Glomerular visceral epithelial cell (primary cell): ENCODE measurements around the gene CDC123.
"Not testable (repeated sequence)": the region's sequence is repeated elsewhere in the genome, so short reads cannot be mapped to it uniquely, and the experiment has no call there.

ENCODE experiments used
- DNase-seq: peaks from one replicate; pipeline ENCODE4 v3.0.0-alpha.2; 2016; ENCODE audit errors: extremely low spot score

Gene CDC123

DNA sequence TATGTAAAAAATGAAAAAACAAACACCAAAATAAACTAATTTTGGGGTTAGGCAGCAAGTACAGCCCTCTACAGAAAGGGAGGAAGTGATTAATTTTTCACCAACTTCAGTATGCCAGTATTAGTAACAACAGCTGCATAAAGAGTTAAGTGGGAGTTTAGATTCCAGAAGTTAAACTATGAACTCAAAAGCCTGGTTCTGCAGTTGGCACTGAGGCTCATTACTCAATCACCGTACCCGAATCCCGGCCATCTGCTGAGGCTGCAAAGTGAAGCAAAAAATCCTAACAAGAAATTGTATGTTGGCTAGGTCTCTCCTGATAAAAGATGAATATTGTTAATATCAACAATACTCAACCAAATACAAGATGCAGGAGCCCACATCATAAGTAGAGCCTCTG, 4.3 kb upstream of the CDC123 start:
- DNase-seq: no peak

DNA sequence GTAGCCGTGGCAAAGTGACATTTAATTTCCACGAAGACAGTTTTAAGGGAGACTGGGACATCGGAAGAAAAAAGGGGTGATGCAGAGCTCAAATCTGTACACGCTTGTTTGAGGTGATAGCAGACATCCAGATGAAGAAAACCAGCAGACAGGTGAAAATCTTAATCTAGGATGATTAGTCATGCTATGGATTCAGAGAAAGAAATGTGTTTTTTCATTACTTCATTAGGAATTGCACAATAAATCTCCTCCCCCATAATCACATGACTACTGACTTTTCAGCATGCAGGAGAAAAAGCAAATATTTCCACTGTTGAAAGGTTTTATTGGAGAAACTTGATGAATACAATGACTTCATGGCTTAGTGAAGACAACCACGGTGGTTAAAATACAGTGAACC, 2.8 kb upstream of the CDC123 start:
- DNase-seq: peak; percentile 19

- peak; percentile 23 for DNase-seq
These were observed 1.2 kb upstream of the CDC123 start for GRCh38 chr10:12194752-12195271.

- DNase-seq: no peak
These were observed 746 bp upstream of the CDC123 start for GRCh38 chr10:12195281-12195602.

DNA sequence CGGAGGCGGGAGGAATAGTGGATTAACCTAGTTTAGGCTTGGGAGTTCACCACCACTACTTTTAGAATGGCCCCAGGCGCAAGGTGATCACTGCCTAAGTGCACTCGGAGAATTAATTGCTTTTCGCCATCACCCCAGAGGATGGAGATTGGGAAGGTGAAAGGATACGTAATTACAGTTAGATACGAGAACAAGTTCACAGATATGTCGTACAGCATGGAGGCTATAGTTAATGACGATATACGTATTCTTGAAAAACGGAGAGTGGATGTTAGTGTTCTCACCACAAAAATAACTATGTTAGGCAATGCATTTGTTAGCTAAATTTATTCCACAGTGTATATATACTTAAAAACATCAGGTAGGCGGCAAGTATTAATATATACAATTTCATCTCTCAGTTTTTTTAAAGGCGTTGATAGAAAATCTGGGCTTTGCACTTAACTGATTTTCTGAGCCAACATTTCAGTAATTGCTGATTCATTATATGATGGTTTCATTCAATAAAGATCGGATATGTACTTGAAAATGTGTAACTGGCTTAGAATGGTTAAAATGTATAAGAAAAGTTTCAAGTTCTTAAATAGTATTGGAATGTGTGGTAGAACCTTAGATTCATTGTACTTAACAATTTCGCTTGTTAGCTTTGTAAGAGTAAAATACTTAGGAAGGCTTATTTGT, 683 bp downstream of the CDC123 start:
- no peak for DNase-seq

GRCh38 chr10:12198156-12198555, 2.2 kb downstream of the CDC123 start:
- no peak for DNase-seq

DNA sequence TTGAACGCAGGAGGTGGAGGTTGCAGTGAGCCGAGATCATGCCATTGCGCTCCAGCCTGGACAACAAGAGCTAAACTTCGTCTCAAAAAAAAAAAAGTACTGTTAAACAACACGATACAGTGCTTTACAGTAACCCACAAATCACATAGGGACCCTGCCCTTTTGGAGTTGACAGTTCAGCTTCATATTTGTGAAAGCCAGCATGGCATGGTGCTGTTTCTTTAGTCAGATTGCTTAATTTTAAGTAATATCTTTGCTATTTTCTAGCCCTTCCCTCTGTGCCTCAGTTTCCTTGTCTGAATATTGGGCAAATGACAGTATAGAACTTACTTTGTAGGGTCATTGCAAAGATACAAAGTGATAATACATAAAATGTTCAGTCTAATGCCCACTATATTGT, 4.9 kb downstream of the CDC123 start:
- no peak for DNase-seq

DNA sequence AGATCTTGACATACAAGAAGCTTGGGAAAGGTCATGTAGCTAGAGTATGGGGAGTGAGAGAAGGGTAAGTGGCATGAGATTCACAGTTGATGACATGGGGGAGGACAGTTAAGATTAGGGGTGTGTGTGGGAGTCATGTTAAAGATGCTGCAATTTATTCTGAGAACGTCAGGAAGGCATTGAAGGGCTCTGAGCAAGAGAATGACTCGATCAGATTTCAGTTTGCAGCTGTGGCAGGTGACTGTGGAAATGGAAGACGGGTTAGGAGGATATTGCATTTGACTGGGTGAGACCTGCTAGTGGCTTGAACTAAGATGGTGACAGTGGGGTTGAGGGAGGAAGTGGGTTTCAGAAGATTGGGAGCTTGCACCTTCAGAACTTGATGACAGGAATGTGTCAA, 5.6 kb downstream of the CDC123 start:
- peak; percentile 28 for DNase-seq

GRCh38 chr10:12202226-12202625, 6.2 kb downstream of the CDC123 start:
- DNase-seq: no peak

GRCh38 chr10:12205082-12205481, 9.1 kb downstream of the CDC123 start:
- DNase-seq: no peak

- DNase-seq: no peak
These were observed 11.1 kb downstream of the CDC123 start for GRCh38 chr10:12207114-12207513.

DNA sequence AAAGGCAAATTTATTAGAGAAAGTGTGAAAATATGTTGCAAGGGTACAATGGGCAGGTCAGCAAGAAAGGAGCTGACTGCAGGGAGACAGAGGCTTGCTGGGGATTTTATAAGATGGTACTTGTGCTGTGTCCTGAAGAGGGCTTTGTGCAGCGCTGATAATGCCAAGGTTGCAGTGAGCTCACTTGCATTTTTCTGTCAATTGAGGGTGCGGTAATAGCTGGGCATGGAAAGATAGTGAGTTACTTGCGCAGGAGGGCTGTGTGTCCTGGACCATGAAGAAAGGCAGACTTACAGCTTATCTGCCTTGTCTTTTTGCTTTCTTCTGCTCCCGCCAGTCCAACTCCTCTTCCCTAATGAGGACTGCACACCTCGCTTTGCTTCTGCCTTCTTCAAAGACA, 12.5 kb downstream of the CDC123 start:
- DNase-seq: no peak

DNA sequence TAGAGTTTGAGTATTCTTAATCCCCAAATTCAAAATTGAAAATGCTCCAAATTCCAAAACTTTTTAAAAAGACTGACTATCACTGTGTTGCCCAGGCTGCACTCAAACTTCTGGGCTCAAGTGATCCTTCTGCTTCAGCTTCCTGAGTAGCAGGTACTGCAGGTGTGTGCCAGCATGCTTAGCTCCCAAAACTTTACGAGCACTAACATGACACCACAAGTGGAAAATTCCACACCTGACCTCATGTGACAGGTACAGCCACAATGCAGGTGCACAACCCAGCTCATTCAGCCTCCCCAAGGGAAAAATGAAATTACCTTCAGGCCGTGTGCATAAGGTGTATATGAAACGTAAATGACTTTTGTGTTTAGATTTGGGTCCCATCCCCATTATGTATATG, 16.5 kb downstream of the CDC123 start:
- no peak for DNase-seq

GRCh38 chr10:12213621-12214020, 17.6 kb downstream of the CDC123 start:
- DNase-seq: no peak

GRCh38 chr10:12214093-12214492, 18.1 kb downstream of the CDC123 start:
- DNase-seq: no peak

DNA sequence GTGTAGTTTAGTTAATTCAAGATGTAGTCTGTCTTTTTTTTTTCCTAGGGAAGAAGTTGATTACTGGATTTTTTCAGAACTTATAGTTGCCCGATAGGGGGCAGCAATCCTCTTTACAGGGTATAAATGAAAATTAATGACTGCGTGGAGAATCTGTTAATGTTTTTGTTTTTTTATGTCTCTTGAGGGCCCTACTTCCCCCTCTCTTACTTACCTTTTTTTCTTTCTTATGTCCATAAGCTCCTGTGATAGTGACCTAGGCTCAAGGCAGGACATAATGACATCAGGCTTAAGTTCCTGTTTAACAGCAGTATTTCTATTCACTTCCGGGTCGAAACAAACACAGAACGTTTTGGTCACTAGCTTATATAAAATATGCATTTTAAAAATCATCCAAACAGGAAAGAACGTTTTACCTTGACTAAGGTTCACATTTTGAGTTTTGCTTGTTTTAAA, 18.8 kb downstream of the CDC123 start:
- DNase-seq: peak; percentile 47

- DNase-seq: no peak
These were observed 23.0 kb downstream of the CDC123 start for GRCh38 chr10:12218991-12219390.

GRCh38 chr10:12221323-12222298, 25.6 kb downstream of the CDC123 start:
- peak; percentile 29 for DNase-seq

DNA sequence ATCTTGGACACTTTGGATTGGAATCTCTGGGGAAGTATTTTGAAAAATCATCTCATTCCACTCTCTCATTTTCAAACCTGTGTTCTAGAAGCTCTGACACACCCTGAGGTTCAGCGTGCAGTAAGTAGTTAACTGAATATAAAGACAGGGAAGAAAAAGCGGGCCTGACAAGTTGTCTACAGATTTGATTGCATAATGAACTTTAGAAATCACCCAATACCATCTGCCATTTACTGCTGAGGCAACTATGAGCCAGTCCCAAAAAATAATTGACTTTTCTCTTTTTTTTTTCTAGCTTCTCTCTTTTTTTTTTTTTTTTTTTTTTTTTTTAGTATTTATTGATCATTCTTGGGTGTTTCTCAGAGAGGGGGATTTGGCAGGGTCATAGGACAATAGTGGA, 29.5 kb downstream of the CDC123 start:
- DNase-seq: no peak

DNA sequence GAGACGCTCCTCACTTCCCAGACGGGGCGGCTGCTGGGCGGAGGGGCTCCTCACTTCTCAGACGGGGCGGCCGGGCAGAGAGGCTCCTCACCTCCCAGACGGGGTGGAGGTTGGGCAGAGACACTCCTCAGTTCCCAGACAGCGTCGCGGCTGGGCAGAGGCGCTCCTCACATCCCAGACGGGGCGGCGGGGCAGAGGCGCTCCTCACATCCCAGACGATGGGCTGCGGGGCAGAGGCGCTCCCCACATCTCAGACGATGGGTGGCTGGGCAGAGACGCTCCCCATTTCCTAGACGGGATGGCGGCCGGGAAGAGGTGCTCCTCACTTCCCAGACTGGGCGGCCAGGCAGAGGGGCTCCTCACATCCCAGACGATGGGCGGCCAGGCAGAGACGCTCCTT, 30.4 kb downstream of the CDC123 start:
- DNase-seq: not testable (repeated sequence)

DNA sequence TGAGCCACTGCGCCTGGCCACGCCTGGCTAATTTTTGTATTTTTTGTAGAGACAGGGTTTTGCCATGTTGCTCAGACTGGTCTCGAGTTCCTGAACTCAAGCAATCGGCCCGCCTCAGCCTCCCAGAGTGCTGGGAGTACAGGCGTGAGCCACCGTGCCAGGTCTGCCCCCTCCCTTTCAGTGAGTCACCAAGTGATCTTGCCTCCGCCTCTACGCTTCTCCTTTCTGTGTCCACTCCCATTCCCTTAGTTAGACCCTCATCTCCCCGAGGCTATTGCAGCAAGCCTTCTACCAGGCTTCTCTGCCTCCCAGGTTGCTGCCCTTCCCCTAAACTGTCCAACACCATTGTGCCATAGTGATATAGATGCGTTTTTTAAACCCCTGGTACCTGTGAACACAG, 32.9 kb downstream of the CDC123 start:
- no peak for DNase-seq

DNA sequence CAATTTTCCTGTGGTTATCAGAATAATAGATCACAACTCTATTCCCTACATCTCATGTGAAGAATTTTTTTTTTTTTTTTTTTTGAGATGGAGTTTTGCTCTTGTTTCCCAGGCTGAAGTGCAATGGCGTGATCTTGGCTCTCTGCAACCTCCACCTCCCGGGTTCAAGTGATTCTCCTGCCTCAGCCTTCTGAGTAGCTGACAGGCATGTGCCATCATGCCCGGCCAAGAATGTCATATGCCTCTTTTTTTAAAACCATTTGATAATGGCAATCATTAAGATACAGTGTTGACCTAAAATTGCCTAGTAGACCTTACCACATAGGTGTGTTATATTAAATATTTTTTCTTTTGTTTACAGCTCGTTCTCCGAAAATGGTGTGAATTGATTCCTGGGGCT, 38.7 kb downstream of the CDC123 start:
- DNase-seq: not testable (repeated sequence)
